Activated naive CD4-positive, alpha-beta T cell treated with anti-CD3 and anti-CD28 coated beads for 36 hours (primary cell): ENCODE measurements around the gene PDE12. TPM values are rescaled to one million over a fixed set of nuclear protein-coding genes. Genes with fewer than 3 reads are reported as not detected.
A peak's percentile ranks its signal among the peaks of the same experiment; 100 is the strongest.
"Not testable (repeated sequence)": the region's sequence is repeated elsewhere in the genome, so short reads cannot be mapped to it uniquely, and the experiment has no call there.

Experiments used
- CTCF ChIA-PET: fragments of 350-600 bp; sonication (Branson Sonifier 250); formaldehyde crosslinking; loops from one replicate; lab custom pipeline; 2021; ENCODE audit warnings: antibody characterized with exemption; lab: Charles Lee
- DNase-seq: peaks from one replicate; pipeline ENCODE4 v3.0.0-alpha.2; 2020
- H3K27ac Mint-ChIP-seq: one replicate; pipeline ENCODE4 v1.8.0; 2021; ENCODE audit warnings: mild to moderate bottlenecking, mixed read lengths
- H3K27me3 Mint-ChIP-seq: one replicate; pipeline ENCODE4 v1.8.0; 2021; ENCODE audit warnings: low read depth, mixed read lengths
- H3K36me3 Mint-ChIP-seq: one replicate; pipeline ENCODE4 v1.8.0; 2021; ENCODE audit warnings: low read depth, mixed read lengths
- H3K4me1 Mint-ChIP-seq: one replicate; pipeline ENCODE4 v1.8.0; 2021; ENCODE audit warnings: low read depth, mixed read lengths
- H3K4me3 Mint-ChIP-seq: one replicate; pipeline ENCODE4 v1.8.0; 2021; ENCODE audit warnings: mild to moderate bottlenecking, moderate library complexity, mixed read lengths
- H3K9me3 Mint-ChIP-seq: one replicate; pipeline ENCODE4 v1.8.0; 2021; ENCODE audit warnings: mixed read lengths
- intact Hi-C: fragments of 100-400 bp; cut with micrococcal nuclease; formaldehyde crosslinking; loops from one replicate; pipeline ENCODE4 v1.15.1; 2023
- total RNA-seq, 2 experiments: library from RNA; stranded (reverse); gene quantifications; one replicate each; pipeline ENCODE4 v1.2.3, GENCODE V29; 2021

The PDE12 gene
- total RNA-seq, 2 experiments from 2014 or later, result 15.3 to 15.6 TPM

DNA sequence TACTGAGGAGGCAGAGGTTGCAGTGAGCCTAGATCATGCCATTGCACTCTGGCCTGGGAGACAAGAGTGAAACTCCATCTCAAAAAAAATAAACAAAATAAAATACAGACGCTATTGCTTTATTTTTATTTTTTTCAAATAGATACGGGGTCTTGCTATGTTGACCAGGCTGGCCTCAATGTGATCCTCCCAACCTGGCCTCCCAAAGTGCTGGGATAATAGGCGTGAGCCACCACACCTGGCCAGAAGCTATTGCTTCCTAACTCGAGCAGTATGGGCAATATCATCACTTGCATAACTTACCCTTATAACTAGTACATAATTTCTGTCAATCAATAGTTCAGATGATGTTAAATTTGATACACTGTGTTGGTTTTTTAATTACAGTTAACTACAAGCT is 38.1 kb downstream of the PDE12 start:
- no peak for DNase-seq
- H3K36me3 Mint-ChIP-seq, result peaks cover 16% of the 10 kb centered on the region
- no peaks in the 10 kb centered on the region for H3K9me3 Mint-ChIP-seq
- H3K27me3 Mint-ChIP-seq, result no peaks in the 10 kb centered on the region
- H3K4me3 Mint-ChIP-seq, result no peak overlapping the region
- H3K4me1 Mint-ChIP-seq, result peaks cover 45% of the 10 kb centered on the region
- no peak overlapping the region for H3K27ac Mint-ChIP-seq
- CTCF ChIA-PET, result interaction anchor here (1.4 kb wide), 1 partner anchor 197 kb away, joined by 4 read pairs; no protein-coding TSS in a partner anchor
- intact Hi-C loops, result loop anchor here (10.0 kb wide), 2 partner anchors 809 to 889 kb away; no protein-coding TSS in a partner anchor

DNA sequence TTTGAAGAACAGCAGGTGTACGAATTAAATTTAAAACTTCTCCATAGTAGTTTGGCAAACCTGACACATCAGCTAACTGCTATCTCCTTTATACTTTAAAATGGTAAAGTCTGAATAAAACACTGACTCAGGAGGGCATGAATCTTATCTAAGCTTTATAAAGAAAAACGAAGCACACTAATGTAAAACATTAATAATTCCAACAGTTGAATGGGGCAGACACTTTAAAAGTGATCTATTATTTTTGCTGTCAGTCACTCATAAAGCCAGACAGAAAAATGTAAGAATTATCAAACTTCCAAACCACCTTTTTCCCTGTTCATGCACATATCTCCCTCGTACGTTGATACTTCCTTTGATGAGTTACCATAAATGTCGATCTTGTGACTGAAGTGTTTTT is 38.5 kb downstream of the PDE12 start:
- Mint-ChIP-seq H3K9me3 (no peaks in the 10 kb centered on the region), H3K27ac (no peak overlapping the region), H3K27me3 (no peaks in the 10 kb centered on the region), H3K4me3 (peak overlapping the region; percentile 20), H3K36me3 (peaks cover 16% of the 10 kb centered on the region), H3K4me1 (peaks cover 47% of the 10 kb centered on the region)
- DNase-seq, result no peak
- intact Hi-C loops, result loop anchor here (10.0 kb wide), 2 partner anchors 810 to 890 kb away; no protein-coding TSS in a partner anchor
- CTCF ChIA-PET, result interaction anchor here (1.4 kb wide), 1 partner anchor 197 kb away, joined by 4 read pairs; no protein-coding TSS in a partner anchor

DNA sequence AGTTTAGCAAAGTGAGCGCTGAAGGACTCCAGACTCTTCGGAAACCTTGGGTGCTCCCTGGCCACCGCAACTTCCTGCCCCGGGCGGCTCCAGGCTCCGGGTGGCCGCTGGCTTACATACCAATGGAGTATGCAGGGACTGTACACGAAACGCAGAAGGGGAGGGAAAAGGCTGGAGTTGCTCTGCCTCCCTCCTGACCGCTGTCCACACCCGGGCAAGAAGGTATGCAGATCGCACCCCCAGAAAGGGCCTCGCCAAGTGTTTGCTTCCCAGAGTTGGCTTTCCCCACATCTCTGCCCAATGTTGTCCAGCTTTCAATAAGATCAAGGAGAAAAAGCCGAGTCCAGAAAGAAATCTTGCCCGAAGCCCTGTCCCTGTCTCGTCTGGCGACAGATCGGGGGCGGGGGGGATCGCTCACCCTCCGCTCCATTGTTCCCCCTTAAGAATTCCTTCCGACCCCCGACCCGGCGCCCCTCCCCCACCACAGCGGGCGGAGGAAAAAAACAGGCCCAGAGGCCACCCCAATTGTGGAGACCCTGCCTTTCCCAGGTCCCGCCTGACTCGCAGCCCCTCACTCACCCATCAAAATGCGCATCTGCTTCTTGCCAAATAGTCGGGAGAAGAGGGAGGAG is 40.5 kb downstream of the PDE12 start:
- peak overlapping the region; percentile 100 for H3K27ac Mint-ChIP-seq
- H3K9me3 Mint-ChIP-seq, result no peaks in the 10 kb centered on the region
- CTCF ChIA-PET, result interaction anchor here (0.6 to 1.5 kb wide), 6 partner anchors 37 to 260 kb away, joined by 3 to 7 read pairs (median 4); partner anchors contain the start of gene SLMAP
- peaks cover 49% of the 10 kb centered on the region for H3K4me1 Mint-ChIP-seq
- no peaks in the 10 kb centered on the region for H3K27me3 Mint-ChIP-seq
- intact Hi-C loops, result loop anchor here (1.0 to 10.0 kb wide), 13 partner anchors 40 to 892 kb away; partner anchors contain the start of genes APPL1, HTD2, PDE12 and RPP14
- H3K4me3 Mint-ChIP-seq, result peak overlapping the region; percentile 97
- peaks cover 16% of the 10 kb centered on the region for H3K36me3 Mint-ChIP-seq
- peak; percentile 73 for DNase-seq

DNA sequence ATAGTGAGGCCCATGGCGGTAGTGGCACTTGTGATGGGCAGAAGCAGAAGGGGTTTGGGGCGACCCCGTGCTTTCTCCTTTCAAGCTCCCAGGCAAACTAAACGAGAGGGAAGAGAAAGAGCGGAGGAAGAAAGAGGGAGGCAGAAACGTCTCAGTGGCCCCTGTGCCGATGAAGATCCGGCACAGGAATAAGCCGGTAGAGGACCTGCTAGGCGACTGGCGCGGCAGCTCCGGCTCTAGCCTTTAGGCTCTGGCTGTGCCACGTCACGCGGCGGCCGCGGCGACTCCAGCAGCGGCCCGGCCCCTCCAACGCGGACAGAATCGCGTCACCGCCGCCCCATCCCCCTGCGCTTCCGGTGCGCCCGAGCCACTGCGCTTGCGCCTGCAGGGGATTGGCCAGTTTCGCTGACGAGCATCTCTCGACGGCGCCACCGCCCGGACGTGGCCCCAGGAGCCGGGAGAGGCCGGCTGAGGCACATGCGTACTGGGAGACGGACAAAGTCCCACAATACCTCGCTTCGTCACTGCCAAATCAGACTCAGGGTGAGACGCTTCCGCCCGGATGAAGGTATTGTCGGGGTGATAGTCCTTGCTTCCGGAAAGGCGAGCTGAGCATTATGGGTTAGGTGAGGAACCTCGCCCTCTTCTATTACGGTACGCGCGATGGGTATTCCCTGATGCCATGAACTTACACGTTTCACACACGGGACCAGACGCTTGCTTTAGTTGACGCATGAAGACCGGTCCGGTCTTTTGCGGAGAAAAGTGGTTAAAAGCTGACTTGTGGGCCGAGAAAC is 41.3 kb downstream of the PDE12 start, which contains the start of gene ARF4:
Gene ARF4 (minus strand): TSS at position 218 of the 797 bp plus-strand sequence. CDS start 204 bp downstream, at position 14.
- intact Hi-C loops, result loop anchor here (1.0 to 10.0 kb wide), 13 partner anchors 41 to 893 kb away; partner anchors contain the start of genes APPL1, HTD2, PDE12 and RPP14
- peak; percentile 99 for DNase-seq
- Mint-ChIP-seq H3K27ac (peak within 1 kb of the TSS; percentile 100), H3K27me3 (no peaks in the 10 kb centered on the region), H3K4me1 (peaks cover 46% of the 10 kb centered on the region), H3K36me3 (peaks cover 19% of the 10 kb centered on the region), H3K4me3 (peak within 1 kb of the TSS; percentile 97), H3K9me3 (no peaks in the 10 kb centered on the region)
- CTCF ChIA-PET, result interaction anchor here (0.6 to 1.5 kb wide), 3 partner anchors 159 to 284 kb away, joined by 3 to 6 read pairs (median 3); partner anchors contain the start of gene SLMAP

DNA sequence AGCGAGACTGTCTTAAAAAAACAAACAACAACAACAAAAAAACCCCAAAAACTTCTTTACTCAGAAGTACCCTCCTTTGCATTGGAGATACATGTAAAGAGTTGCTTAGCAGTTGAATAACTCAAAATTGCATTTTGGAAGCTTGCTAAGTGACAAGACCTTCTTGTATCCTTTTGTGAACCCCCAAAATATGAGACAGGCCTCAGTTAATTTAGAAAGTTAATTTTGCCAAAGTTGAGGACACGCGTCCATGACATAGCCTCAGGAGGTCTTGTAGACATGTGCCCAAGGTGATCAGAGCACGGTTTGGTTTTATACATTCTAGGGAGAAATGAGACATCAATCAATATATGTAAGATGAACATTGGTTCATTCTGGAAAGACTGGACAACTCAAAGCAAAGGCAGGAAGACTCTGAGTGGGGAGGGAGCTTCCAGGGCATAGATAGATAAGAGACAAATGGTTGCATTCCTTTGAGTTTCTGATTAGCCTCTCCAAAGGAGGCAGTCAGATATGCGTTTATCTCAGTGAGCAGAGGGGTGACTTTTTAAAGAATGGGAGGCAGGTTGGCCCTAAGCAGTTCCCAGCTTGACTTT is 42.8 kb downstream of the PDE12 start:
- Mint-ChIP-seq H3K9me3 (no peaks in the 10 kb centered on the region), H3K4me1 (peaks cover 35% of the 10 kb centered on the region), H3K36me3 (peaks cover 17% of the 10 kb centered on the region), H3K27me3 (no peaks in the 10 kb centered on the region), H3K4me3 (peak overlapping the region; percentile 97), H3K27ac (peak overlapping the region; percentile 100)
- DNase-seq, result no peak
- CTCF ChIA-PET, result no interaction called here
- intact Hi-C loops, result loop anchor here (10.0 kb wide), 2 partner anchors 814 to 894 kb away; no protein-coding TSS in a partner anchor

- H3K36me3 Mint-ChIP-seq, result peaks cover 24% of the 10 kb centered on the region
- CTCF ChIA-PET, result interaction anchor here (1.1 kb wide), 1 partner anchor 203 kb away, joined by 6 read pairs; no protein-coding TSS in a partner anchor
- peak overlapping the region; percentile 30 for H3K27ac Mint-ChIP-seq
- H3K4me3 Mint-ChIP-seq, result peak overlapping the region; percentile 36
- intact Hi-C loops, result no loop called here
- H3K4me1 Mint-ChIP-seq, result peaks cover 22% of the 10 kb centered on the region
- H3K9me3 Mint-ChIP-seq, result no peaks in the 10 kb centered on the region
- DNase-seq, result no peak
- H3K27me3 Mint-ChIP-seq, result no peaks in the 10 kb centered on the region
Observed at GRCh38 chr3:57600195-57600594, 44.1 kb downstream of the PDE12 start.

DNA sequence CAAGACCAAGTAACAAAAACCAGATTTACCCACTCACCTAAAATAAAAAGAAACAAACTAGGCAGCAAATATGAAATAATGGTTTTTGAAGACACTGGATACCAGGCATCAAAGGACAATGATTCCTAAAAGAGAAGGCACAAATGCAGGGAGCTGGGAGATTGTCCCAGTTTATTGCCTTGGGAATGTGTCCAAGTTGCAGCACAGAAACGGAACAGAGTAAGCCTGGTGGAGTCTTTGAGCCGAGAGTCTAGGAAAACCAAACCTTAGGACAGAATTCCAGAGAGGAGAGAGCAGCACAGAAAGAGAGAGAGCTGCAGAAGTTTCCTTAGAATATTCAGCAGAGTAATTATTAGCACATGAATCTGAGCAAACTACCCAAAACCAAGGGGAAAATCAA is 48.9 kb downstream of the PDE12 start:
- no peaks in the 10 kb centered on the region for H3K27me3 Mint-ChIP-seq
- H3K9me3 Mint-ChIP-seq, result peaks cover 16% of the 10 kb centered on the region
- DNase-seq, result no peak
- CTCF ChIA-PET, result no interaction called here
- H3K27ac Mint-ChIP-seq, result no peak overlapping the region
- H3K4me3 Mint-ChIP-seq, result no peak overlapping the region
- peaks cover 7% of the 10 kb centered on the region for H3K4me1 Mint-ChIP-seq
- intact Hi-C loops, result no loop called here
- H3K36me3 Mint-ChIP-seq, result peaks cover 47% of the 10 kb centered on the region

- H3K9me3 Mint-ChIP-seq, result peaks cover 20% of the 10 kb centered on the region
- no peak overlapping the region for H3K4me3 Mint-ChIP-seq
- no peak overlapping the region for H3K27ac Mint-ChIP-seq
- peaks cover 51% of the 10 kb centered on the region for H3K36me3 Mint-ChIP-seq
- H3K27me3 Mint-ChIP-seq, result no peaks in the 10 kb centered on the region
- CTCF ChIA-PET, result no interaction called here
- intact Hi-C loops, result no loop called here
- DNase-seq, result no peak
- peaks cover 3% of the 10 kb centered on the region for H3K4me1 Mint-ChIP-seq
Observed at GRCh38 chr3:57605683-57606082, 49.6 kb downstream of the PDE12 start.

GRCh38 chr3:57611870-57612269 is 55.8 kb downstream of the PDE12 start:
- H3K4me3 Mint-ChIP-seq, intact Hi-C loops, H3K4me1 Mint-ChIP-seq, H3K27me3 Mint-ChIP-seq, H3K27ac Mint-ChIP-seq, CTCF ChIA-PET, DNase-seq: not testable (repeated sequence)
- Mint-ChIP-seq H3K36me3 (peaks cover 34% of the 10 kb centered on the region), H3K9me3 (peaks cover 24% of the 10 kb centered on the region)

DNA sequence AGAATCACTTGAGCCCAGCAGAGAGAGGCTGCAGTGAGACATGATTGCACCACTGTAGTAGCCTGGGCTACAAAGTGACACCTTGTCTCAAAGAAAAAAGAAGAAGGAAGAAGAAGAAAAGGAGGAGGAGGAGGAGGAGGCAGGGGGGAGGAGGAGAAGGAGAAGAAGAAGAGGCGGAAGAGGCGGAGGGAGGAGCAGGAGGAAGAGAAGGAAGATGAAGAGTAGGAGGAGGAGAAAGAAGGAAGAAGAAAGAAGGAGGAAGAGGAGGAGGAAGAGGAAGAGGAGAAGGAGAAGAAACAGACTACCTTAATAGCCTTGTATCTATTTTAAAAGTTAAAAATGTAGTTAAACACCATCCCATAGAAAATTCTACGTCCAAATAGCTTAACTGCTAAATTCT is 60.2 kb downstream of the PDE12 start:
- no peaks in the 10 kb centered on the region for H3K27me3 Mint-ChIP-seq
- peaks cover 7% of the 10 kb centered on the region for H3K9me3 Mint-ChIP-seq
- no peaks in the 10 kb centered on the region for H3K4me1 Mint-ChIP-seq
- no peak overlapping the region for H3K27ac Mint-ChIP-seq
- H3K4me3 Mint-ChIP-seq, result no peak overlapping the region
- intact Hi-C loops, result no loop called here
- DNase-seq, result no peak
- CTCF ChIA-PET, result no interaction called here
- H3K36me3 Mint-ChIP-seq, result peaks cover 14% of the 10 kb centered on the region
